Gastrocnemius medialis (tissue), 4 donors: ENCODE data around the gene COMTD1. TPM values are rescaled to one million over a fixed set of nuclear protein-coding genes. Genes with fewer than 3 reads are reported as not detected.

Experiments used
- ATAC-seq, 2 donors: fragments of 150-250 bp; one replicate each; pipeline ENCODE4 v1.9.1; 2016
- DNase-seq, 2 donors: peaks; one replicate each; pipeline ENCODE4 v3.0.0-alpha.2; 2019
- H3K27ac ChIP-seq, 4 donors: fragments of 200-600 bp; sonication (generic); 1 replicate in 1 of 4; 2 replicates in 3 of 4; pipeline ENCODE4 v1.5.1; 2016 to 2018; ENCODE audit warnings: mild to moderate bottlenecking in 2 of 4, moderate library complexity in 1 of 4
- H3K27me3 ChIP-seq, 3 donors: fragments of 200-600 bp; sonication (generic) in 2 of 3; 1 replicate in 1 of 3; 2 replicates in 2 of 3; pipeline versions ENCODE4 v1.5.1 to v1.6.0; 2016 to 2019; ENCODE audit warnings: mild to moderate bottlenecking in 1 of 3, moderate library complexity in 1 of 3
- H3K36me3 ChIP-seq, 2 donors: fragments of 200-600 bp; sonication (generic) in 1 of 2; one replicate each; pipeline ENCODE4 v1.5.1; 2017 to 2018
- H3K4me1 ChIP-seq, 2 donors: fragments of 200-600 bp; sonication (generic) in 1 of 2; one replicate each; pipeline ENCODE4 v1.5.1; 2016 to 2017; ENCODE audit warnings: mild to moderate bottlenecking in 2 of 2
- H3K4me3 ChIP-seq, 4 donors: fragments of 200-600 bp; sonication (generic) in 3 of 4; 1 replicate in 1 of 4; 2 replicates in 3 of 4; pipeline ENCODE4 v1.5.1; 2016 to 2019; ENCODE audit warnings: mild to moderate bottlenecking in 2 of 4
- H3K9me3 ChIP-seq, 3 donors: fragments of 200-600 bp; sonication (generic) in 2 of 3; 1 replicate in 1 of 3; 2 replicates in 2 of 3; pipeline ENCODE4 v1.5.1; 2016 to 2019
- POLR2A ChIP-seq, 2 donors: fragments of 450-650 bp; IDR thresholded peaks; one replicate each; pipeline ENCODE4 v1.6.1; 2017; ENCODE audit warnings: antibody characterized with exemption in 2 of 2, mild to moderate bottlenecking in 2 of 2, moderate library complexity in 2 of 2
- in situ Hi-C, 4 donors: fragments of 200-750 bp; cut with MboI; loops; one replicate each; pipeline versions ENCODE4 v1.15.0 to v1.8.0; 2017; ENCODE audit warnings: low sequenced_read_pairs in 4 of 4
- intact Hi-C: fragments of 100-400 bp; cut with DNase I; formaldehyde crosslinking; loops from one replicate; pipeline ENCODE4 v1.15.1; 2023; ENCODE audit warnings: low total_unique reads
- total RNA-seq, 4 donors: library from RNA; depleted of rRNA; stranded (reverse); fragments of >200 nt; gene quantifications; one replicate each; pipeline versions ENCODE4 v1.1.0 to v1.2.3, GENCODE V29; 2016
- TF ChIP-seq, protein P1 (sequence below), 5 experiments: fragments of 450-650 bp in 3 of 5; fragments of 200-600 bp in 2 of 5; sonication (generic) in 2 of 5; IDR thresholded peaks in 4 of 5; conservative IDR thresholded peaks in 1 of 5; 1 replicate in 4 of 5; 2 replicates in 1 of 5; pipeline ENCODE4 v1.5.1; 2016 to 2019; ENCODE audit warnings: antibody characterized with exemption in 5 of 5, mild to moderate bottlenecking in 3 of 5, moderate library complexity in 3 of 5

COMTD1 gene
- total RNA-seq, 4 donors from 2014 or later = 15.6 to 64.4 (median 34.9) TPM

DNA sequence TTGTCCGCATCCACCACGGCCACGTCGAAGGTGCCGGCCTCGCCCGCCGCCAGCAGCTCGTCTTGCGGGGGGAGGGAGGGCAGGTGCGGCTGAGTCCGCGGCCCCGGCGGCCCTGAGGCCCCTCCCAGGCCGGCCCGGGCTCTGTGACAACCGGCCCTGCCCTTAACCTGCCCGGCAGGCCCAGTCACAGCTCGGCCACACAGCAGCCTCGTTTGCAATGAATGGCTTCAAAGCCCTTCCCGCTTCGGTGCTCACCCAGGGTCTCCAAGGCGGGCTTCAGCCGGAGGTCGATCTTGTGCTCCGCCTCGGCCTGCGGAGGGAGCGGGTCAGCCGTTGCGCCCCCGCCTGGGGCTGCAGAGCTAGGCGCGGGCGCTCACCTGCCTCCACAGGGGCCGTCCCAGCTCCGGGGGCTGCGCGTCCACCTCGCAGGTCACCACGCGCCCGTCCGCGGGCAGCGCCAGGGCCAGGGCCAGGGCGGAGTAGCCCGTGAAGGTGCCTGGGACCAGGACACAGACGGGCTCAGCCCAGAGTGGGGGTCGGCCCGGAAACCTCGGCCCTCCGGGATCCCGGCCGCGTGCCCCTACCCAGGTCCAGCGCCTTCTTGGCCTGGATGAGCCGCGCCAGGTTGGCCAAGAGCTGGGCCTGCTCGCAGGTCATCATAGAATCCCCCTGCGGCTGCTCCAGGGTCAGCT, 928 bp downstream of the COMTD1 start:
- peak overlapping the region; percentile 85 to 94 (median 89) for H3K4me3 ChIP-seq
- in situ Hi-C loops = loop anchor here in 3 of 4 donors (5.0 to 25.0 kb wide), 3 partner anchors 48 to 973 kb away; no protein-coding TSS in a partner anchor
- H3K27ac ChIP-seq = peak overlapping the region; percentile 84 to 95 (median 92)
- intact Hi-C loops = loop anchor here (1.0 to 10.0 kb wide), 6 partner anchors 46 to 1080 kb away; partner anchors contain the start of genes ADK, AP3M1 and SAMD8
- H3K36me3 ChIP-seq = peaks cover 0 to 15% of the 10 kb centered on the region in 2 donors
- TF ChIP-seq, protein P1, sequence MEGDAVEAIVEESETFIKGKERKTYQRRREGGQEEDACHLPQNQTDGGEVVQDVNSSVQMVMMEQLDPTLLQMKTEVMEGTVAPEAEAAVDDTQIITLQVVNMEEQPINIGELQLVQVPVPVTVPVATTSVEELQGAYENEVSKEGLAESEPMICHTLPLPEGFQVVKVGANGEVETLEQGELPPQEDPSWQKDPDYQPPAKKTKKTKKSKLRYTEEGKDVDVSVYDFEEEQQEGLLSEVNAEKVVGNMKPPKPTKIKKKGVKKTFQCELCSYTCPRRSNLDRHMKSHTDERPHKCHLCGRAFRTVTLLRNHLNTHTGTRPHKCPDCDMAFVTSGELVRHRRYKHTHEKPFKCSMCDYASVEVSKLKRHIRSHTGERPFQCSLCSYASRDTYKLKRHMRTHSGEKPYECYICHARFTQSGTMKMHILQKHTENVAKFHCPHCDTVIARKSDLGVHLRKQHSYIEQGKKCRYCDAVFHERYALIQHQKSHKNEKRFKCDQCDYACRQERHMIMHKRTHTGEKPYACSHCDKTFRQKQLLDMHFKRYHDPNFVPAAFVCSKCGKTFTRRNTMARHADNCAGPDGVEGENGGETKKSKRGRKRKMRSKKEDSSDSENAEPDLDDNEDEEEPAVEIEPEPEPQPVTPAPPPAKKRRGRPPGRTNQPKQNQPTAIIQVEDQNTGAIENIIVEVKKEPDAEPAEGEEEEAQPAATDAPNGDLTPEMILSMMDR (IDR thresholded peaks at IDR 0.05 in 4 of 5, conservative IDR thresholded peaks at IDR 0.05 in 1 of 5) = no peak
- TF ChIP-seq POLR2A (IDR thresholded peaks at IDR 0.05) = no peak
- peaks cover 9 to 11% of the 10 kb centered on the region in 2 donors for H3K4me1 ChIP-seq
- no peaks in the 10 kb centered on the region for H3K9me3 ChIP-seq
- DNase-seq (no peak), ATAC-seq (peak; percentile 24 to 25)
- no peaks in the 10 kb centered on the region for H3K27me3 ChIP-seq

DNA sequence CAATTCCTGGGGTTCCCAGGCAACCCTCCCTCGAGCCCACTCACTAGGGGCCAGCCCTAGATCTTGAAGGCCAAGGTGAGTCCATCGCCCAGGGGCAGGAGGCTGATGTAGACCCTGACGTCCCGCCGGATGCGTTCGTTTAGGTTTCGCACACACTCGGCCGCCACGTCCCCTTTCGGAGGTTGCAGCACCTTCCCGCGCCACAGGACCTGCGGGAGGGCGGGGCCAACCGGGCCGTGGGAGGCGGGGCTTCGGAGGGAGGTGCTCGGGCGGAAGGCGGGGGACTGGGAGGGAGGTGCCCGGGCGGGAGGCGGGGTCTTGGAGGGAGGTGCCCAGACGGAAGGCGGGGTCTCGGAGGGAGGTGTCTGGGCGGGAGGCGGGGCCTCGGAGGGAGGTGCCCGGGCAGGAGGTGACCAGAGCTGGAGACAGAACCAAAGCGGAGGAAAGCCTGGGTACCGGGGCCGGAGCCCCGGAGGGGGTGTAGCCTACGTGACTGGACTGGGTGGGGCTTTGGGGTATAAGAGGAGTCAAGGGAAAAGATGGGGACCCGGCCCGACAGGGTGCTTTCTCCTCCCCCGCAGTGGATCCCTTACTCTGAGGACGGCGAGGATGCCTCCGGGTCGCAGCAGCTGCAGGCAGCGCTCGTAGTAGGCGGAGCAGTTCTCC, 1.6 kb downstream of the COMTD1 start:
- Histone ChIP-seq H3K27ac (peak overlapping the region; percentile 84 to 95 (median 92)), H3K9me3 (no peaks in the 10 kb centered on the region), H3K36me3 (peaks cover 0 to 22% of the 10 kb centered on the region in 2 donors), H3K4me1 (peaks cover 13 to 15% of the 10 kb centered on the region in 2 donors), H3K4me3 (peak overlapping the region; percentile 85 to 94 (median 89)), H3K27me3 (no peaks in the 10 kb centered on the region)
- in situ Hi-C loops = loop anchor here in 2 of 4 donors (5.0 to 25.0 kb wide), 2 partner anchors 47 to 972 kb away; no protein-coding TSS in a partner anchor
- peak; percentile 63 to 64 for TF ChIP-seq POLR2A (IDR thresholded peaks at IDR 0.05)
- TF ChIP-seq, protein P1 (IDR thresholded peaks at IDR 0.05 in 4 of 5, conservative IDR thresholded peaks at IDR 0.05 in 1 of 5) = no peak
- ATAC-seq (peak; percentile 58 to 60), DNase-seq (peak; percentile 92 to 95)
- intact Hi-C loops = loop anchor here (1.0 to 10.0 kb wide), 6 partner anchors 45 to 1079 kb away; partner anchors contain the start of genes ADK, AP3M1 and SAMD8

DNA sequence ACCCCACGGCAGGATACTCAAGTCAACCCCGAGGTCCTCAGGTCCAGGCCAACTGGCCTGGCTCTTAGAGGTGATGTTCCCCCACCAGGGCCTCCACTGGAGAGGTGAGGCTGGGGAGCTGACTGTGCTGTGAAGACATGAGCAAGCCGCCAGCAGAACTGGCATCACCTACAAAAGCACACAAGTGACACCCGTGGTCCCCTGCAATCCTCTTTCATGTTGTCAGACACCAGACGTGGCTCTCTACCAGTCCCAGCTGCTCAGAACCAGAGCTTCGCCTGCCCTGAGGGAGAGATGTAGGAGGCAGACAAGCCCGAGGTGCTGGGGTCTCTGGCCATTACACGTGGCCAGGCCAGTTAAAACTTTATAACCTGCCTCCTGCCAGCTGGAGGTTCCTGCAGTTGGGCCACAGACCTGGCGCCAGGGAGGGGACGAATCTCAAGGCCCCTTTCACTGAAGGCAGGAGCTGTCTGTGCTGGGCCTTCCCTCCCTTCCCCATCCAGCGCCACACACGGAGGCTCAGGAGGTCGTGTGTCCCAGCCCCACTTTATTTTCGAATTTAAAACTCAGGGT, 2.2 kb downstream of the COMTD1 start:
- TF ChIP-seq, protein P1 (IDR thresholded peaks at IDR 0.05 in 4 of 5, conservative IDR thresholded peaks at IDR 0.05 in 1 of 5) = no peak
- no peak for TF ChIP-seq POLR2A (IDR thresholded peaks at IDR 0.05)
- Histone ChIP-seq H3K27me3 (no peaks in the 10 kb centered on the region), H3K4me1 (peaks cover 20 to 21% of the 10 kb centered on the region in 2 donors), H3K36me3 (peaks cover 0 to 22% of the 10 kb centered on the region in 2 donors), H3K4me3 (peak overlapping the region; percentile 85 to 94 (median 89)), H3K9me3 (no peaks in the 10 kb centered on the region), H3K27ac (peak overlapping the region; percentile 84 to 95 (median 92))
- intact Hi-C loops = loop anchor here (1.0 to 10.0 kb wide), 7 partner anchors 23 to 1079 kb away; partner anchors contain the start of genes ADK, AP3M1, SAMD8 and VDAC2
- DNase-seq = peak in 1 of 2 donors; percentile 52
- no peak for ATAC-seq
- in situ Hi-C loops = loop anchor here in 2 of 4 donors (5.0 to 25.0 kb wide), 2 partner anchors 46 to 971 kb away; no protein-coding TSS in a partner anchor
